ENCODE measurements around the gene HAUS5.

Gene HAUS5

DNA sequence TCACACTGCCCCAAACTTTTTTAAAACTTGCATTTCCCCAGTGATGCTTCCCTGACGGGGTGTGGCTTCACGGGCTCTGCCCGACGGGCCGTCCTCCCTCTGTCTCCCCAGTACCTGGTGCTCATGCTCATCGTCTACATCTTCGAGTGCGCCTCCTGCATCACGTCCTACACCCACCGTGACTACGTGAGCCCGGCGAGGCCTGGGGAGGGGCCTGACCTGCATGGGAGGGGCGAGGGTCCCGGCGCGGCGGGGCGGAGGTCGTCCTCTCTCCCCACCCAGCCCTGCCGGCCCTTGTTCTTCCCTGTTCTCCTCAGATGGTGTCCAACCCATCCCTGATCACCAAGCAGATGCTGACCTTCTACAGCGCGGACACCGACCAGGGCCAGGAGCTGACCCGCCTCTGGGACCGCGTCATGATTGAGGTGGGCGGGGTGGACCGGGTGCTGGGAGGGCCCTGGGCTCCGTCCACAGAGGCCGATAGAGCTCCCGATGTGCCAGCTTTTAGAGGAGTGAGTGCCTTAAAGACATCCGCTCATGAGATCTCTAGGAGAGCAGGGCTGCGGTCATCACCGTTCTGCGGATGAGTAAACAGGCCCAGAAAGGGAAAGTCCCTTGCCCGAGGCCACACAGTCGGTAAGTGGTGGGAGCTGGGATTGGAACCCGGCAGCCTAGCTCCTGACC lies 60.7 kb downstream of the HAUS5 start:
- no peak for DNase-seq

Measured in NCI-H2107 (cell line).